Measurements from ENCODE around the gene FRRS1L. TPM values are rescaled to one million over a fixed set of nuclear protein-coding genes. Genes with fewer than 3 reads are reported as not detected.

Gene FRRS1L
- total RNA-seq, 1 donor from 2014 or later, result 6.7 TPM

DNA sequence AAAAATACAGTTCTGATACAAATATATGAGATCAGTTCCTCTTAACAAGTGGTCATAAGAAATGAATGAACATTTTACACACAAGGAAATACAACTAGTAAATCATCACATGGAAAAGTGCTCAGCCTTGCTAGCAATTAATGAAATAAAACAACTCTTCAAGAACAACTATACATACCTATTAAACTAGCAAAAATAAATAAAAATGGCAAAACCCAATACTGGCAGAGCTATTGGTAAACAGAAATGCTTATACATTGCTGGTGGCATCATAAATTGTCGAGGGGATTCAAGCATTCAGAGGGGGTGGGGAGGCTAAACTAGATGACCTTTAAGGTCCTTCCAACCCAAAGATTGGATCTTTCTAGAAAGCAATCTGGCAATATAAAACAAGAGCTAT lies 5.9 kb upstream of the FRRS1L start:
- no peak overlapping the region for H3K4me3 Mint-ChIP-seq (ENCODE audit: unreplicated experiment)

GRCh38 chr9:109171926-109172325 lies 4.9 kb upstream of the FRRS1L start:
- TF ChIP-seq, protein P1, sequence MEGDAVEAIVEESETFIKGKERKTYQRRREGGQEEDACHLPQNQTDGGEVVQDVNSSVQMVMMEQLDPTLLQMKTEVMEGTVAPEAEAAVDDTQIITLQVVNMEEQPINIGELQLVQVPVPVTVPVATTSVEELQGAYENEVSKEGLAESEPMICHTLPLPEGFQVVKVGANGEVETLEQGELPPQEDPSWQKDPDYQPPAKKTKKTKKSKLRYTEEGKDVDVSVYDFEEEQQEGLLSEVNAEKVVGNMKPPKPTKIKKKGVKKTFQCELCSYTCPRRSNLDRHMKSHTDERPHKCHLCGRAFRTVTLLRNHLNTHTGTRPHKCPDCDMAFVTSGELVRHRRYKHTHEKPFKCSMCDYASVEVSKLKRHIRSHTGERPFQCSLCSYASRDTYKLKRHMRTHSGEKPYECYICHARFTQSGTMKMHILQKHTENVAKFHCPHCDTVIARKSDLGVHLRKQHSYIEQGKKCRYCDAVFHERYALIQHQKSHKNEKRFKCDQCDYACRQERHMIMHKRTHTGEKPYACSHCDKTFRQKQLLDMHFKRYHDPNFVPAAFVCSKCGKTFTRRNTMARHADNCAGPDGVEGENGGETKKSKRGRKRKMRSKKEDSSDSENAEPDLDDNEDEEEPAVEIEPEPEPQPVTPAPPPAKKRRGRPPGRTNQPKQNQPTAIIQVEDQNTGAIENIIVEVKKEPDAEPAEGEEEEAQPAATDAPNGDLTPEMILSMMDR (IDR thresholded peaks at IDR 0.05), result no peak
- DNase-seq (ENCODE audit: extremely low spot score, unreplicated experiment), result no peak
- Mint-ChIP-seq H3K4me3 (ENCODE audit: unreplicated experiment) (no peak overlapping the region), H3K27me3 (ENCODE audit: unreplicated experiment) (peaks cover 12% of the 10 kb centered on the region), H3K9me3 (ENCODE audit: unreplicated experiment) (no peaks in the 10 kb centered on the region), H3K36me3 (ENCODE audit: unreplicated experiment) (no peaks in the 10 kb centered on the region), H3K4me1 (ENCODE audit: unreplicated experiment) (peaks cover 4% of the 10 kb centered on the region), H3K27ac (ENCODE audit: unreplicated experiment) (no peak overlapping the region)

More for the DNA sequence above, 5.9 kb upstream of the FRRS1L start:
- Mint-ChIP-seq H3K9me3 (ENCODE audit: unreplicated experiment) (no peaks in the 10 kb centered on the region), H3K36me3 (ENCODE audit: unreplicated experiment) (no peaks in the 10 kb centered on the region), H3K4me1 (ENCODE audit: unreplicated experiment) (no peaks in the 10 kb centered on the region), H3K27me3 (ENCODE audit: unreplicated experiment) (peaks cover 12% of the 10 kb centered on the region), H3K27ac (ENCODE audit: unreplicated experiment) (no peak overlapping the region)
- TF ChIP-seq, protein P1 (IDR thresholded peaks at IDR 0.05), result no peak
- DNase-seq (ENCODE audit: extremely low spot score, unreplicated experiment), result no peak

DNA sequence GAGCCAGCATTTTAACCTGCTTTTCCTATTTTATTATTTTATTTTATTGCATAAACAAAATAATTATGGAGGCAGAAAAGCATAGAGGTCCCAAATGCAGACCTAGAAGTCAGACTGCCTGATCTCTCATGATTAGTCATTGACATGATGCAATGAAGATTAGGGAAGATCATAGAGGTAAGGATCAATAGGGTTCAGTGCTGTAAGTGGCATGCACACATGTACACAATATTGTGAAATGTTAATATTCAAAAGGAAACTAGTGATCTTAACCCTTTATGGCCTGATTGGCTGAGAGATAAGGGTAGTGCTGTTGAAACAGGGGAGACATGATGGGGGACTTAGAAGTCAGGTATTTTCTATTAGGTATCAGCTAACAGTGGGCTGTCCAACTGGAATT lies 1.1 kb upstream of the FRRS1L start:
- H3K4me1 Mint-ChIP-seq (ENCODE audit: unreplicated experiment), result peaks cover 6% of the 10 kb centered on the region
- H3K4me3 Mint-ChIP-seq (ENCODE audit: unreplicated experiment), result no peak overlapping the region
- TF ChIP-seq, protein P1 (IDR thresholded peaks at IDR 0.05), result no peak
- no peak overlapping the region for H3K27ac Mint-ChIP-seq (ENCODE audit: unreplicated experiment)
- DNase-seq (ENCODE audit: extremely low spot score, unreplicated experiment), result no peak
- H3K9me3 Mint-ChIP-seq (ENCODE audit: unreplicated experiment), result peaks cover 7% of the 10 kb centered on the region
- peaks cover 21% of the 10 kb centered on the region for H3K27me3 Mint-ChIP-seq (ENCODE audit: unreplicated experiment)
- no peaks in the 10 kb centered on the region for H3K36me3 Mint-ChIP-seq (ENCODE audit: unreplicated experiment)

DNA sequence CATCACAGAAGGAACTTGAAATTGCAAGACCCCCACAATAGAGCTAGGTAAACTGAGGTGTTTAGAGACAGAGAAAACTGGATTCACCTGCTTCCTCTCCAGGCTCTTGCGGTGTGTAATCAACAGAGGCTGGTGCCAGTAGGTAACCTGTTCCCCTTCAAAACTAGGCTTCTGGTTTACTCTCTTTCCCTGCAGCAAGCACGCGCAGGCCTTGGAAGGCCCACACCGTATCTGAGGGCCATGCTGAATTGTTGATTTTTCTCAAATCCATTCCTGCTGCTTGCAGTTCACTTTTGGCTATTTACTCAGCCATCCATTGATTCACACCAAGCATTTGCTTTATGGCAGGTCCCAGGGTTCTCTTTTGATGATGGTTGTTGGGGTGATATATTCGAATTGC lies 667 bp upstream of the FRRS1L start:
- TF ChIP-seq, protein P1 (IDR thresholded peaks at IDR 0.05), result no peak
- Mint-ChIP-seq H3K9me3 (ENCODE audit: unreplicated experiment) (peaks cover 7% of the 10 kb centered on the region), H3K27me3 (ENCODE audit: unreplicated experiment) (peaks cover 21% of the 10 kb centered on the region), H3K27ac (ENCODE audit: unreplicated experiment) (no peak overlapping the region), H3K4me1 (ENCODE audit: unreplicated experiment) (peaks cover 6% of the 10 kb centered on the region), H3K36me3 (ENCODE audit: unreplicated experiment) (no peaks in the 10 kb centered on the region), H3K4me3 (ENCODE audit: unreplicated experiment) (peak overlapping the region; percentile 78)
- no peak for DNase-seq (ENCODE audit: extremely low spot score, unreplicated experiment)

- peaks cover 16% of the 10 kb centered on the region for H3K27me3 Mint-ChIP-seq (ENCODE audit: unreplicated experiment)
- H3K4me3 Mint-ChIP-seq (ENCODE audit: unreplicated experiment), result peak overlapping the region; percentile 63
- no peak overlapping the region for H3K27ac Mint-ChIP-seq (ENCODE audit: unreplicated experiment)
- DNase-seq (ENCODE audit: extremely low spot score, unreplicated experiment), result no peak
- H3K9me3 Mint-ChIP-seq (ENCODE audit: unreplicated experiment), result peaks cover 7% of the 10 kb centered on the region
- H3K4me1 Mint-ChIP-seq (ENCODE audit: unreplicated experiment), result peaks cover 6% of the 10 kb centered on the region
- TF ChIP-seq, protein P1 (IDR thresholded peaks at IDR 0.05), result no peak
- H3K36me3 Mint-ChIP-seq (ENCODE audit: unreplicated experiment), result no peaks in the 10 kb centered on the region
Measured at GRCh38 chr9:109166171-109166770, 778 bp downstream of the FRRS1L start.
